DMS79 treated with DMSO at 0.1 percent for 48 hours (cell line): ENCODE results near the gene NACC1.

Source experiments
- DNase-seq: peaks from one replicate; lab custom pipeline; 2025; lab: John Stamatoyannopoulos, UW

Gene NACC1

GRCh38 chr19:13100031-13100588 lies 18.0 kb upstream of the NACC1 start:
- DNase-seq, result no peak

GRCh38 chr19:13100841-13101589 lies 17.0 kb upstream of the NACC1 start:
- no peak for DNase-seq

DNA sequence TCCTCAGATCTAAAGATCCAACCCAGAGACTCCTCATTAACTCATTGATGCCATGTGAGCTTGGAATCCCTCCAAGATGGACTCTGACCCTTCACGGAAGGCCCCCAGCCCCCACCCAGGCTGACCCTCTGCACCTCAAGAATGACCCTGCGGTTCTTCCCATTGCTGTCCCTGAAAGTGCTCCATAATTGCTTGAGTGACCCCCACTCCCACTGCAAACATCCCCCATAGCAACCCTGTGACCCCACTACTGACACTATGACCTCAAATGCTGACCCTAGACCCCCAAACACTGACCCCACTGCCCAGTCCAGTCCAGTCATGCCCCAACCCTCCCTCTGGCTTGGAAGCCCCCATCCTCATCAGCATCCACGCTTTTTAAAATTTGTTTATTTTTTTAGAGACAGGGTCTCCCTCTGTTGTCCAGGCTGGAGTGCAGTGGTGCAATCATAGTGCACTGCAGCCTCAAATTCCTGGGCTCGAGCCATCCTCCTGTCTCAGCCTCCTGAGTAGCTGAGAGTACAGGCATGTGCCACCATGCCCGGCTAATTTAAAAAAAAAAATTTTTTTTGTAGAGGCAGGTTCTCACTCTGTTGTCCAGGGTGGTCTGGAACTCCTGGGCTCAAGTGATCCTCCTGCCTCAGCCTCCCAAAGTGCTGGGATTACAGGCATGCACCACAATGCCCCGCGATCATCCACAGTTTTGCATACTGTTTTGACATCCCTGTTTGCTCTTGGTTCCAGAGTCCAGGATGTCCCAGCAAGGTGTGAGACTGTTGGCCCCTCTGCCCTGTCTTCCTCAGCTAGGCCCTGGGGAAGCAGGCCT lies 16.3 kb upstream of the NACC1 start:
- no peak for DNase-seq

DNA sequence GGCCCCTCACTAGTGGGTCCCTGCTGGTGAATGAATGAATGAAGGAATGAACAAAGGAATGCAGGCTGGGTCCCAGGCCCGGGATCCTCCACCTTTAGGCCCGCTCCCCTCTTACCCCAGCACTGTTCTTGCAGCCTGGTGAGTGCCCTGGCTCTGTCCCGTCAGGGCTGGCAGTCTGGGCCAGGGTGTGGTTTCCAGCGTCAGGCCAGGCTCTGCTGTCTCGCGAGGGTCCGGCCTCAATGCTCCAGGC lies 15.7 kb upstream of the NACC1 start:
- no peak for DNase-seq

GRCh38 chr19:13102666-13103580 lies 15.1 kb upstream of the NACC1 start, which contains the start of gene LYL1:
Gene LYL1 (minus strand): TSS chr19:13102858. CDS start chr19:13101171, 1,687 bp downstream.
- DNase-seq, result no peak

GRCh38 chr19:13103581-13104359 lies 14.3 kb upstream of the NACC1 start:
- no peak for DNase-seq

- no peak for DNase-seq
Measured at GRCh38 chr19:13104360-13104847, 13.7 kb upstream of the NACC1 start.

DNA sequence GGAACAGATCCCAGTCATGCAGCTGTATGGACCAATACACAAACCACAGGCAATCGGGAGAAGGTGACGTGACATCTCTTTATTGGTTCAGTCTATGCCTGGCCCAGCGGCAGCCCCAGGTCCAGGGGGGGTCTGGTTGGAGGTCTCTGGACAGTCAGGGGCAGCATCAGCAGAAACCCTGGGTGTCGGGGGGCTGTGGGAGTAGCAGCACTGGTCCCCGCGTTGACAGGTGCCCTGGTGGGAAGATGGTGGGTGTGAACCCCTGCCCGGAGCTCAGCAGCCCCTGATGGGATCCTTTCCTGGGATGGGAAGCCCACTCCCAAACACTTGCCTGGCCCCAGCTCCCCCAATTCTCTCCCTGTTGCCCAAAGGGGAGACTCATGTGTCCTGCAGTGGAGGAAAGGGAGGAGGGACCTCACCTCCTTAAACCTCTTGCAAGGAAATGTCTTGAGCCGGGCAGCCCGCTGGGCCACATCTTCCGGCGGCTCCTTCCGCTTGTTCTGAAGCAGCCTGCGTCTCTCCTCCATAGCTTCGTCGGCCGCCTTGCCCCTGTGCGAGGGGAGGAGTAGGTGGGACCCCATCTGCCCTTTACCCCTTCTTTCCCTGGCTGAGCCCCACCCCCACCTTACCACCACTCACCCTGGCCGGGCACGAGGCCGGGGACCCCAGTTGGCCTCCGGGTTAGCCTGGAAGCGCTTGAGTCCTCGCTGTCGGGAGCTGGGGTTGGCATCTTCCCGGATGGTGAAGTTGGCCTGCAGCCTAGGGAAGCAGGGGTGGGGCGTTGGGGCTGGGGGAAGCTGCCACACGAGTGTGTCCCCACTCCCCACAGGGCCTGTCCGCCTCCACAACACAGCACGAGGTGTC lies 13.0 kb upstream of the NACC1 start:
- DNase-seq, result no peak

DNA sequence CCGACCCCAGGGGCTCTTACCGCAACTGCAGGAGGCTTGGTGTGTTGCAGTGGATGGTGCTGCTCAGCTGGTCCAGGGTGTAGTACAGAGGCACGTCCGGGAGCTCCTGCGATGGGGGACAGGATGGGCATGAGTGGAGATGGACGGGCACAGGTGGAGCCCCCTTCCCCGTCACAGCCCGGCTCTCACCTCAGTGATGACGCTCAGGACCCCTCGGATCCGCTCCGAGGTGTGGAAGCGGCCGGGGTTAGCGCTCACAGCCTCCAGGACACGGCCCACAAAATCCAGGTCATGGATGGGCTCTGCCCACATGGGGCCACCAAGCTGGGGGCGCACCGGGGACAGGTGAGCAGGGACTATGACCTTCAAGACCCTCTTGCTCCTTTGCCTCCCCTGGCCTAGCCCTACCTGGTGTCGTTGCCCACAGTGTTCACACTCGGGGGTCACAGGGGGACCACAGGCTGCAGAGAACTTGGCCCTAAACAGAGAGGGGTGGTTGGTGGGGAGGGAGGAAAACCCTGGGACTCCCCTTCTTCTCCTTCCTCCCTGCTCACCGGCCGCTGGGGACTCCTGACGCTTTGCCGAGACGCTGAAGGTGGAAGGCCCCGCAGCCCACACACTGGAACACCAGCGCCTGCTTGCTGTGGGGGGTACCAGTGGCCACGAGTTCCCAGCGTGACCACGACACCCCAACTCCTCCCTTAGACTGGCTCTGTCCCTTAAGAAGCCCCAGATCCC lies 8.5 kb upstream of the NACC1 start:
- no peak for DNase-seq

- no peak for DNase-seq
Measured at GRCh38 chr19:13110099-13110610, 7.9 kb upstream of the NACC1 start.

GRCh38 chr19:13112555-13112954 lies 5.5 kb upstream of the NACC1 start:
- no peak for DNase-seq

- no peak for DNase-seq
Measured at GRCh38 chr19:13115936-13116281, 2.2 kb upstream of the NACC1 start.

DNA sequence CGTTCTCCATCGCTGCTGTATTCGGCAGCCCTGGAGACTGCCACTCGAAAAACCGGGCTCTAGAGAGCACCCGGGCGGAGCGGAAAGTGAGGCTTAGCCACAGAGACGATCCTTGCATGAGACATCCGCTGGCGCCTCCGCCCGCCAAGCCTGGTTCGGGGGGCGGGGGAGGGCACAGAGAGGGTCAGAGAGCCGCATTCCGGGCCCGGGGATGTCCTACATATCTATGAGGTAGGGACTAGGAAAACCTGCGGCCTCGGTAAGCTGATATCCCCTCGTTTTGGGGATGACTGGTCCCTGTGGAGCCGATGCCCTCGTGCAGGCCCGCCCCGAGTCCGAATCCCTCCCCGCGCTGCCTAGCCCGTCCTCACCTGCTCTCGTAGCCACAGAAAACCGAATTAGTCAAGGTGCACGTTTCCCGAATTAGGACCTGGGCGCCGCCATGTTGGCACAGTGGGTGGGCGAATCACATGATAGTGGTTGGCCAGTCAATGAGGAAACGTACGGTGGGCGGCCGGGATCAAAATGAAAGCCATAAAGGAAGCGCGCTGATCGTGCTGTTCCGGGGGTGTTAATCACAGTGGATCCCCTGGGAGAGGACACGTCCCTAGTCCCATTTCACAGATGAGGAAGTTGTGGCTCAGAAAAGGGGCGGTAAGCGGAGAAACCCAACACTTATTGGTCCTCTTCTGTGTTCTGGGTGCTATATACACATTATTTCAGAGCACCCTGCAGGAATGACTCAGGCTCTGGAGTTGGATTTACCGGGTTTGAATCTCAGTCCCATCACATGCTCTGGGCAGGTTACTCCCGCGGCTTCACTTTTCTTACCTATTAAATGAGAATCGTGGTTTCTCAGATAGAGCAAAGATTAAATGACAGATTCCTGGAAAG lies 1.5 kb upstream of the NACC1 start, which contains the start of gene TRMT1:
Gene TRMT1, minus strand, starts transcription at position 459 of the 894 bp plus-strand sequence. Its CDS starts 341 bp downstream, at position 118.
- DNase-seq, result peak; percentile 93

DNA sequence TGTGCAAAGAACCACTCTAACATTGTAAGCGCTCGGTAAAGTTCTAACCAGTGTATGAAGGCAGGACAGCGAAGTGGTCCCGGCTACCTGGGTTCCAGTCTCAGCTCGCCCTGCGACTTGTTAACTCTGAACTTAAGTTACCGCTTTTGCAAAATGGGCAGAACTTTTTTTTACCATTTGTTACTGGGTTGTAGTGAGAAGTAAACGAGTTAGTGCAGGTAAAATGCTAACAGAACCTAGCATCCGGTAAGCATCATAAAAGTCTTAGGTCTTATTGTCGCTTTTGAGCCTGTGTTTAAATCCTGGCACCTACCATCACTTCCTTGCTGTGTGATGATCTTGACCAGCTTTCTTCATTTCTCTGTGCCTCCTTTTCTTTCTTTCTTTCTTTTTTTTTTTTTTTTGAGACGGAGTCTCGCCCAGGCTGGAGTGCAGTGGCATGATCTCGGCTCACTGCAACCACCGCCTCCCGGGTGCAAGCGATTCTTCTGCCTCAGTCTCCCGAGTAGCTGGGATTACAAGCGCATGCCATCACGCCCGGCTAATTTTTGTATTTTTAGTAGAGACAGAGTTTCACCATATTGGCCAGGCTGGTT lies 790 bp upstream of the NACC1 start:
- peak; percentile 61 for DNase-seq

DNA sequence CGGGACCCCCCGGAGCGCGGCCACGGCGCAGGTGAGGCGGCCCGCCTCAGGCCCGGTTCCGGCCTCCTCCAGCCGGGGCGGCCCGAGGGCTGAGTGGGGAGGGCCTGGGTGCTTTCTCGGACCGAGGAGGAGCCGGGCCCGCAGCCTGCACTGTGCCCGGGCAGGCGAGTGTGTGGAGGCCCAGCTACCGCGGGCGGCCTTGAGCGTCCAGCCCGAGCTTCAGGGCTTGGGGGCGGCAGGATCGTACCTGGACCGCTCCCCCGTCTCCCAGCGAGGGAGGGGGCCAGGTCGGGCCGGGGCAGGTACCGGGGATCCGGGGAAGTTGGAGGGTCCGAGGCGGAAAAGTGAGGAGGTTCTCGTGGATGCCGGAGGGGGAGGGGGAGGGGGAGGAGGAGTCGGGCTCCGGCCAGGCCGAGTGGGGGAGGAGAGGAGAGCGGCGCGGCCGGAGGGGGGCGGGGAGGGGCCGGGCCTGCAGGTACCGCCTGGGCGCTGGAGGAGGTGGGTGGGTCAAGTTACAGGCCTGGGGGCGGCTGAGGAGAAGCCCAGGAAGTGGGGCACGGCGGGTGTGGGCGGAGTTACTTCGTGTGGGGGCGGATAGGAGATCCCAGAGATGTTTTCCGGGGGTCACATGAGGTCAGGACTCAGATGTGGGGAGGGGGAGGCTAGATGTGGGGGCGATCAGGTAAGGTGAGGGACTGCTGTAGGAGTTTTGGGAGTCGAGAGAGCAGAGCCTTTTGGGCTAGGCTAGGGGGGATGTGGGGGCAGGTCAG lies 545 bp downstream of the NACC1 start:
- peak; percentile 47 for DNase-seq

GRCh38 chr19:13119627-13120026 lies 1.6 kb downstream of the NACC1 start:
- DNase-seq, result no peak

- no peak for DNase-seq
Measured at GRCh38 chr19:13120031-13120430, 2.0 kb downstream of the NACC1 start.
